GM19463 (cell line): ENCODE results near the gene INHBE.

Experiments
- ATAC-seq: cut with Tn5 transposase; IDR thresholded peaks from one replicate; pipeline ENCODE4 v1.9.1; 2021; ENCODE audit warnings: mild to moderate bottlenecking, moderate library complexity; ENCODE audit not compliant: unreplicated experiment

Gene INHBE

GRCh38 chr12:57459750-57460467 lies 4.8 kb downstream of the INHBE start, which contains the start of gene GLI1:
Gene GLI1 (plus strand): TSS chr12:57459785. CDS start chr12:57463692, 3,907 bp downstream.
- ATAC-seq = no peak

GRCh38 chr12:57460468-57460784 lies 5.3 kb downstream of the INHBE start:
- ATAC-seq = no peak

- no peak for ATAC-seq
Measured at GRCh38 chr12:57460841-57461275, 5.8 kb downstream of the INHBE start.

- ATAC-seq = no peak
Measured at GRCh38 chr12:57461276-57461916, 6.3 kb downstream of the INHBE start.

GRCh38 chr12:57461917-57462250 lies 6.8 kb downstream of the INHBE start:
- ATAC-seq = no peak

GRCh38 chr12:57462251-57462911 lies 7.3 kb downstream of the INHBE start:
- ATAC-seq = peak; percentile 62

- ATAC-seq = no peak
Measured at GRCh38 chr12:57462912-57463253, 7.8 kb downstream of the INHBE start.

- no peak for ATAC-seq
Measured at GRCh38 chr12:57464569-57464968, 9.5 kb downstream of the INHBE start.

- ATAC-seq = no peak
Measured at GRCh38 chr12:57465030-57465746, 10.1 kb downstream of the INHBE start.

- no peak for ATAC-seq
Measured at GRCh38 chr12:57465747-57466505, 10.8 kb downstream of the INHBE start.

- ATAC-seq = no peak
Measured at GRCh38 chr12:57467212-57467874, 12.2 kb downstream of the INHBE start.

- no peak for ATAC-seq
Measured at GRCh38 chr12:57467915-57468314, 12.8 kb downstream of the INHBE start.

- ATAC-seq = no peak
Measured at GRCh38 chr12:57469296-57470164, 14.4 kb downstream of the INHBE start.

- ATAC-seq = no peak
Measured at GRCh38 chr12:57470286-57470969, 15.3 kb downstream of the INHBE start.

GRCh38 chr12:57470970-57471656 lies 16.0 kb downstream of the INHBE start:
- no peak for ATAC-seq

- ATAC-seq = no peak
Measured at GRCh38 chr12:57471661-57472060, 16.6 kb downstream of the INHBE start.

- ATAC-seq = no peak
Measured at GRCh38 chr12:57472391-57472790, 17.3 kb downstream of the INHBE start.

- ATAC-seq = no peak
Measured at GRCh38 chr12:57473392-57473791, 18.3 kb downstream of the INHBE start.
